Thymus (tissue), 11 donors: ENCODE measurements around the gene HMX3. TPM values are rescaled to one million over a fixed set of nuclear protein-coding genes. Genes with fewer than 3 reads are reported as not detected.

Experiments
- DNase-seq, 9 donors: peaks; one replicate each; pipeline ENCODE4 v3.0.0-alpha.2; 2013; ENCODE audit warnings: low spot score in 9 of 9, low read depth in 6 of 9, missing footprints in 1 of 9
- H3K27ac ChIP-seq, 2 donors: one replicate each; pipeline ENCODE4 v1.5.1; 2013; ENCODE audit warnings: control low read depth in 1 of 2, low read depth in 1 of 2, low read length in 1 of 2, mild to moderate bottlenecking in 1 of 2, moderate library complexity in 1 of 2
- H3K27me3 ChIP-seq, 2 donors: one replicate each; pipeline ENCODE4 v1.5.1; 2013; ENCODE audit warnings: low read length in 1 of 2; ENCODE audit not compliant: control insufficient read depth in 2 of 2, insufficient read depth in 1 of 2
- H3K36me3 ChIP-seq, 2 donors: one replicate each; pipeline ENCODE4 v1.5.1; 2013; ENCODE audit warnings: low read length in 1 of 2, mild to moderate bottlenecking in 1 of 2, moderate library complexity in 1 of 2; ENCODE audit not compliant: control insufficient read depth in 2 of 2, insufficient read depth in 2 of 2
- H3K4me1 ChIP-seq, 2 donors: one replicate each; pipeline ENCODE4 v1.5.1; 2013; ENCODE audit warnings: low read length in 2 of 2; ENCODE audit not compliant: control insufficient read depth in 2 of 2, insufficient read depth in 2 of 2
- H3K4me3 ChIP-seq, 2 donors: one replicate each; pipeline ENCODE4 v1.5.1; 2013; ENCODE audit warnings: low read length in 2 of 2, control low read depth in 1 of 2, mild to moderate bottlenecking in 1 of 2
- H3K9me3 ChIP-seq, 2 donors: one replicate each; pipeline ENCODE4 v1.5.1; 2013; ENCODE audit warnings: low read length in 1 of 2, mild to moderate bottlenecking in 1 of 2; ENCODE audit not compliant: control insufficient read depth in 2 of 2, insufficient read depth in 1 of 2
- whole genome bisulfite sequencing: extraction: QIAGEN DNeasy Blood & Tissue Kit; methylation state at CpG from one replicate; pipeline ENCODE4 v1.1.7; 2013; 5-methylcytosine and 5-hydroxymethylcytosine counted together
- polyA plus RNA-seq: library from polyadenylated mRNA; stranded (reverse); fragments of 200-250 nt; gene quantifications from one replicate; pipeline ENCODE4 v1.2.3, GENCODE V29; 2013
- total RNA-seq: library from RNA; stranded (reverse); fragments of 120-200 nt; gene quantifications from one replicate; pipeline ENCODE4 v1.2.4, GENCODE V29; 2013
- donor health status: healthy.

The HMX3 gene
- total and polyA plus RNA-seq, 2 donors: not detected

DNA sequence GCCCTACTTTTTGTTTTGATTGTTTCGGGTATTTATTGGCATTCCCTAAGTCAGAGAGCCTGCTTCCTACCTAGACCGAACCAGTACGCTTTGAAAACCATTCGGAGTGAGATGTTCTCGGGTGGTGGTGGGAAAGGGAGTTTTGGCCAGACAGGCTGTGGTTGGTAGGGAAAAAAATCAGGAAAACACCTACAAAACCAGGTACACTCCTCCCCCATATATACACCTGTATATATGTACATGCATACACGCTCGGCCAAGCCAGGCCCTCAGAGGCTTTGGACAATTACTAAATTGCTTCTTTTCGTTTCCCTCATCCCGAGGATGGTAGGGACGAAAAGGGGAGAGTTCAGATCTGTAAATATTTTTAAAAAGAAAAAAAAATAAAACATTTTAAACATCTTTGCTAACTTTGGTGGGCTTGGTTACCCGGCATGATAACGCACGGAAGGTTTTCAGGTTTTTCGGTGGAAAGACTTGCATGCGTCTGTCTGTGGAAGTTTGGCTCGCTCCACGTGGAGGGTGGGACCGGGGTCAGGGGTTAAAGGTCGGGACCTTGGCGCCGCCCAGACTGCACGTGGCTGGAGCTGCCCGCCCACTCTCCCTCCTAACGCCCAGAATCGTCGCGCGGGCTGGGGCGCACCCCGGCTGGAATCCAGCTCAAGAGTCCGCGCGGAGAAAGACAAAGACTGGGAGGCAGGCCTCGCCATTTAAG, 14.7 kb downstream of the HMX3 start:
- Histone ChIP-seq H3K4me1 (peaks cover 26 to 28% of the 10 kb centered on the region in 2 donors), H3K9me3 (peaks cover 2 to 6% of the 10 kb centered on the region in 2 donors), H3K27ac (no peak overlapping the region), H3K4me3 (peak overlapping the region in 1 of 2 donors; percentile 42), H3K36me3 (no peaks in the 10 kb centered on the region), H3K27me3 (peaks cover 74 to 81% of the 10 kb centered on the region in 2 donors)
- 7% methylated on average over 34 of the region's 34 CpGs for WGBS
- DNase-seq: no peak

DNA sequence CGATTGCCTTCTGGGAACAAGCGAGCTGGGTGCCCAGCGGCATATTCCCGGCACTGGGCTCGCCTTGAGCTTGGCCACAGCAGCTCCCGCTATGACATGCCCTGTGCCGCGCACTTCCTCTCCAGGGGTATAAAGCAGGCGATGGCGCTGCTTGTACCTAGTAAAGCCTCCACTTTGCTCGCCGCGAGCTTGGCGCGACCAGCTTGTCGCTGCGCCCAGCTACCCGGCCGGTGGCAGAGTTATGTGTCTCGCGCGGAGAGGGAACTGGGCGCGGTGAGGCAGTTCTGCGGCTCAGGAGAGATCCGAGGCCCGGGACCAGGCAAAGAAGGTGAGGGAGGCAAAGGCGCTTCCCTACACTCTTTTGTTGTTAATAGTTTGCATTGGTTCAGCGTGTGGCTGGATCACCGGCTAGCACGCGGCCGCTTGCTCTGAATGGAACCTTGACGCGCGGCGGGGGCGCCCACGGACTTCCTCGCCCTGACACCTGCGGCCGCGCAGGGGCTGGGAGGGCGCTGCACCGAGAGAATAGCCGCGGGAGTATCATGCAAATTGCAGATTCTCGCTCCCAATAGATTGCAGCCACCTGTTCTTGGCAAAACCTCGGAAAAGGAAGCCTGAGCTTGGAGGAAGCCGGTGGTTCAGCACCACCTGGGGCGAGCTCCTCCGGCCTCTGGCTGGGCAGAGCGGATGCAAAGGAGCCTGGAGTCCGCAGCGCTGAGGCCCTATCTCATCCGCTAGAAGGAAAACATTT, 15.4 kb downstream of the HMX3 start:
- under 1% methylated on average over 56 of the region's 56 CpGs for WGBS
- Histone ChIP-seq H3K4me1 (peaks cover 29 to 30% of the 10 kb centered on the region in 2 donors), H3K4me3 (peak overlapping the region; percentile 6 to 29), H3K9me3 (peaks cover 2% of the 10 kb centered on the region in 2 donors), H3K27ac (no peak overlapping the region), H3K36me3 (peaks cover 0 to 1% of the 10 kb centered on the region in 2 donors), H3K27me3 (peaks cover 67 to 74% of the 10 kb centered on the region in 2 donors)
- peak in 1 of 9 donors; percentile 49 for DNase-seq

DNA sequence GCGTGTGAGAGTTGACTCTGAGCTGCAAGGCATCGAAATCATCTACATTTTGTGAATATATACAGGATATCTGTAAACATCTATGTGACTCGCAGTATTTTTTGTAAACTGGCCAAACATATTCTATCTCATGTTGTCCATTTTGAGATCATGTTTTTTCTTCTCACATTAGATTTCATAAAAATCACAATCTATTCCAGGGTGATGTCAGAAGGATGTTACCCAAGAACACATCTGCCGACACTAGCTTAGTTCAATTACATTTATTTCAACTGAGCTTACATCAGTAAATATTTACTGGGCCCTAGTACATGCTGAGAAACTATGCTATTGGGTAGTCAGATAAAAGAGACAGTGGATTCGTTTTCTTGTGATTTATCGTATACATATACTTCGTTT, 16.0 kb downstream of the HMX3 start:
- H3K36me3 ChIP-seq: peaks cover 0 to 7% of the 10 kb centered on the region in 2 donors
- WGBS: 16% methylated on average over 7 of the region's 7 CpGs
- H3K4me1 ChIP-seq: peaks cover 29 to 32% of the 10 kb centered on the region in 2 donors
- H3K4me3 ChIP-seq: no peak overlapping the region
- H3K9me3 ChIP-seq: peaks cover 2% of the 10 kb centered on the region in 2 donors
- no peak for DNase-seq
- H3K27ac ChIP-seq: no peak overlapping the region
- H3K27me3 ChIP-seq: peaks cover 61 to 68% of the 10 kb centered on the region in 2 donors

DNA sequence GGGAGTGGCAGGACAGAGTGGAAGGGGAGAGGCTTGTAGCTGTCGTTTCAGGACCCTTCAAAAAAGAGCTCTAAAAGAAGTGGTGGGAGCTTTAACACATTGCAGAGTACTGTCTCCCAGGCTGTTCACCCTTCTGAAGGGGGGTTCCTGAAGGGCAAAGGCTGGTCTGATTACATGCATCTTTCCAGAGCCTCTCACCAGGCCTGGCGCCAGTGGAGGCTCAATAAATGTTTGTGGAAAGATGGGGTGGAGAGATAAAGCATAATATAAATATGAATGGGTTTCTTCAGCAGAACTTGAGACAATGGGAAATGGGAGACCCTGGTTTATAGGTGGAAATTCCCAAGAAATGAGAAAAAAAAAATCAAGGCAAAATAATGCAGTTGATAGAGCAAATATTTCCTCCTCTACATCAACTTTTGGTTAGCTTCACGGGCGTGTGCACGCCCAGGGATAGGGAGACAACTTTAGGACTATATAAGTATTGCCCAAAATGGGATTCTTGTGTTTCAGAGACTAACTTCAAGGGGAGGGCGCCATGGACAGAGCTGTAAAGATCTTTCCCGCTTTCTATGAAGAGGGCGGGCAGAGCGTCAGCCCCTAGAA, 17.8 kb downstream of the HMX3 start:
- peaks cover 5 to 25% of the 10 kb centered on the region in 2 donors for H3K36me3 ChIP-seq
- DNase-seq: no peak
- H3K27ac ChIP-seq: no peak overlapping the region
- peaks cover 42 to 49% of the 10 kb centered on the region in 2 donors for H3K27me3 ChIP-seq
- H3K9me3 ChIP-seq: peaks cover 2% of the 10 kb centered on the region in 2 donors
- H3K4me3 ChIP-seq: peak overlapping the region; percentile 95 to 99
- peaks cover 27 to 39% of the 10 kb centered on the region in 2 donors for H3K4me1 ChIP-seq
- WGBS: 38% methylated on average over 9 of the region's 9 CpGs

DNA sequence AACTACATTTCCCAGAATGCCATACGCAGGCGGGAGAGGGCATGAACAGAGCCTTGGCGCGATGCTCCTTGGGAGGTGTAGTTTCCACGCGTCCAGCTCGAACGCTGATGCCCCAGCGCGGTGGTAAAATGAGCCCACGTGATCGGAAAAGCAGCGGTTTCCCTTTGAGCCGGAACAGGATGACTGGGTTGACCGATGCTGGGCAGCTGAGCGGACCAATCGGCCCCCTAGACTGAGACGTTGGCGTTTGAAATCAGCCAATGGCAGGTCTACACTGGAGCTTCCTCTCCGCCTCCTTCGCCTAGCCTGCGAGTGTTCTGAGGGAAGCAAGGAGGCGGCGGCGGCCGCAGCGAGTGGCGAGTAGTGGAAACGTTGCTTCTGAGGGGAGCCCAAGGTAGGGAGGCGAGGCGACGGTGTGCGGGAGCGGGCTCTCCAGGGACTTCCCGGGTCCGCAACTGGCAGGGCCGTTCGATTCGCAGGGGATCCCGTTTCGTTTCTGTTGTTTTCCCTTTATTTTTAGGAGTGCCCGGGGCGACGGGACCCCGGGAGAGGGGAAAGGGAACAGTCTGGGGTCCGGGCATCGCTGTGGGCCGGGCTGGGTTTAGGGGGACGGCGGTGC, 18.4 kb downstream of the HMX3 start, which contains the start of gene BUB3:
TSS of gene BUB3 (plus strand) at position 311 of the 619 bp plus-strand sequence. CDS start 516 bp downstream, outside the sequence.
- H3K27ac ChIP-seq: peak within 1 kb of the TSS; percentile 79 to 88
- peaks cover 27 to 38% of the 10 kb centered on the region in 2 donors for H3K4me1 ChIP-seq
- WGBS: under 1% methylated on average over 50 of the region's 50 CpGs
- peak; percentile 93 to 99 (median 98) for DNase-seq
- peaks cover 5 to 28% of the 10 kb centered on the region in 2 donors for H3K36me3 ChIP-seq
- peak within 1 kb of the TSS; percentile 95 to 99 for H3K4me3 ChIP-seq
- H3K27me3 ChIP-seq: peaks cover 36 to 43% of the 10 kb centered on the region in 2 donors
- peaks cover 2% of the 10 kb centered on the region in 2 donors for H3K9me3 ChIP-seq

DNA sequence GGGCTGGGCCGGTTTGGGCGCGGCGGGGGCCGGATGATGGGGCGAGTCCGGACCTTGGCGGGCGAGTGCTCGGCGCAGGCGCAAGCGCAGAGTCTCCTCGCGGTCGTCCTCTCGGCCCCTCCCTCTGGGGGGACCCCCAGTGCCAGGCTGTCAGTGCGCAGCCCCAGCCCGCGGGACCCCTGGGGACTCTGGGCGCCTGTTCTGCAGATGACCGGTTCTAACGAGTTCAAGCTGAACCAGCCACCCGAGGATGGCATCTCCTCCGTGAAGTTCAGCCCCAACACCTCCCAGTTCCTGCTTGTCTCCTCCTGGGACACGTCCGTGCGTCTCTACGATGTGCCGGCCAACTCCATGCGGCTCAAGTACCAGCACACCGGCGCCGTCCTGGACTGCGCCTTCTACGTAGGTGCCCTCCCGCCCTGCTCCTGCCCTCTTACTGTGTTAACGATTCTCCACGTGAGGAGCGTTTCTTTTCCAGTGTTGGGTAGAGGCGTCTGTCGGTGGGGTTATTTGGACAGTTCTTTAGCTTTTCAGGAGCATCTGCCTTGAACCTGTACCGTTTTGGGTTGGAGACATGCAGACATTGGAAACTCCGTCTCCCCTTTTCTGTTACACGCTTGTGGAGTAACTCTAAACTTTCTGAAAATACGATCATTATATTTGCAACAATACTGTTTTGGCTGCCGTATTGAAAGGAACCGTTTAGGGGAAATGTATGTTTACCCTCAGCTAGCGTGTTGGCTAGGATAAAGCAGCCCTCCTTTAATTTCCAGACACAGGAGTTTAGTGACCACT, 19.1 kb downstream of the HMX3 start:
- 10% methylated on average over 49 of the region's 49 CpGs for WGBS

DNA sequence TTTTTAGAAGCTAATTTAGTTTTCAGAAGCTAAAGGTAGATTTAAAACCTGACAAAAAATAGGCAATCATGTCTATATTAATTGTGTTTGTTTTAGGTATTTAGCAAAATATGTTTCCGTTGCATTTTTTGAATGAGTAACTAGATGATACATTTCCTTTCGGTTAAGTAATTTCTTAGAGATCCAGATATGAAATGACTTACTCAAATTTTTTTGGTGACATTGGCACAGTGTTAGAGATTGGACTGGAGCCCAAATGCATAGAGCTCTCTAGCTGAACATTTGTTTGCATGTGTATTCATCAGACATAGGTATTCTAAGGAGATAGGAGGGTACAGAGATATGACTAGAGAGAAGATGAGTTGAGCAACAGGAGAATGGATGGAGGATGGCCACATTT, 20.3 kb downstream of the HMX3 start:
- Histone ChIP-seq H3K27me3 (peaks cover 17 to 24% of the 10 kb centered on the region in 2 donors), H3K4me1 (peaks cover 20 to 32% of the 10 kb centered on the region in 2 donors), H3K36me3 (peaks cover 5 to 28% of the 10 kb centered on the region in 2 donors), H3K9me3 (peaks cover 2% of the 10 kb centered on the region in 2 donors), H3K4me3 (no peak overlapping the region), H3K27ac (no peak overlapping the region)
- 99% methylated on average over 2 of the region's 2 CpGs for WGBS
- DNase-seq: no peak

More for the DNA sequence above, 19.1 kb downstream of the HMX3 start:
- Histone ChIP-seq H3K9me3 (peaks cover 2% of the 10 kb centered on the region in 2 donors), H3K36me3 (peaks cover 5 to 28% of the 10 kb centered on the region in 2 donors), H3K4me3 (peak overlapping the region; percentile 95 to 99), H3K27ac (peak overlapping the region; percentile 79 to 88), H3K27me3 (peaks cover 29 to 36% of the 10 kb centered on the region in 2 donors), H3K4me1 (peaks cover 25 to 34% of the 10 kb centered on the region in 2 donors)
- peak in 4 of 9 donors; percentile 38 to 53 (median 42) for DNase-seq

DNA sequence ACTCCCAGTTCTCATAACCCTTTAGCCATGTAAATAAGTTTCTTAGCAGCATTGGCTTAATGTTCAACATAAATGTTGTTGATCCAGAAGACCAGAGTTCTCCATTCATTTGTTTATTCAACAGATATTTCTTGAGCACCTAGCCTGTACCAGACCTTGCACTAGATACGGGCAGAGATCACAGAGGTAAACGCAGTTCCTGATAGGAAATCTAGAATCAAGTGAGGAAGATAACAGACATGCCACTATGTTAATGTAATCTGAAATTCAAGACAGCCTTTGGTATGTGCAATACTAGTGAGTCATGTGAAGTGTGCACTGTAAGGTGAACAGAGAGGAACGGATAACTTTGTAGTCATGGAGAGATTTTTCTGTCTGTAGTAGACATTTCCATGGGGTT, 21.4 kb downstream of the HMX3 start:
- peaks cover 9 to 36% of the 10 kb centered on the region in 2 donors for H3K36me3 ChIP-seq
- no peak overlapping the region for H3K4me3 ChIP-seq
- H3K27me3 ChIP-seq: peaks cover 7 to 13% of the 10 kb centered on the region in 2 donors
- no peak for DNase-seq
- 95% methylated on average over 3 of the region's 3 CpGs for WGBS
- H3K9me3 ChIP-seq: peaks cover 0 to 2% of the 10 kb centered on the region in 2 donors
- H3K4me1 ChIP-seq: peaks cover 14 to 28% of the 10 kb centered on the region in 2 donors
- H3K27ac ChIP-seq: no peak overlapping the region
